ENCODE results near the gene CLEC16A. TPM values are rescaled to one million over a fixed set of nuclear protein-coding genes. Genes with fewer than 3 reads are reported as not detected.

CLEC16A gene
- polyA plus RNA-seq, 3 donors = 3.4 to 12.0 (median 5.8) TPM

DNA sequence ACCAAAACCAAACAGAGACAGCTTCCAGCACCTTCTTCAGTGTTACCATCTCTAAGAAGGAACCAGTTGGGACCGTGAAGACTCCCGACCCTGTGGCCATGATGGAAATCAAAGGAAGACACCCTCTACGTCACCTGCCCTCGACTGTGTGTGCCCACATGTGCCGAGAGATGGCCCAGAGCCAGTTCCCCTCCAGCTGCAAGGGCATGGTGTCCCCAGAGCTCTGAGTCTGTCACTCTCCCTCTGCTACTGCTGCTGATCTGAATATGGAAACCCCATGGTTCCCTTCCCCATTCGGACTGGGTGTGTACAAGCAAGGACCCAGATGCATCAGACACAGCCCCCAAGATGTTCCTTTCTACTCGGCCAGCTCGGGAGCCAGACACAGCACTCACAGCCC, 235.2 kb downstream of the CLEC16A start:
- H3K9me3 ChIP-seq (replicated peaks in 1 of 2; ENCODE audit: control insufficient read depth in 1 of 2, insufficient read depth in 1 of 2, low read length in 2 of 2) = no peaks in the 10 kb centered on the region
- no peak overlapping the region for H3K9ac ChIP-seq (ENCODE audit: insufficient read depth, low read length, poor library complexity, severe bottlenecking)
- 87% methylated on average over 8 of the region's 8 CpGs for WGBS (ENCODE audit: insufficient coverage)
- H3K27me3 Mint-ChIP-seq (ENCODE audit: low read depth in 3 of 3) = peaks cover 0 to 3% (median 1%) of the 10 kb centered on the region in 3 donors
- H3K79me2 ChIP-seq (ENCODE audit: insufficient read depth, low read length) = no peaks in the 10 kb centered on the region
- H3K27ac ChIP-seq (ENCODE audit: low read depth in 1 of 2, low read length in 2 of 2) = peak overlapping the region; percentile 76 to 81
- peaks cover 42 to 45% of the 10 kb centered on the region in 2 donors for H3K4me1 ChIP-seq (ENCODE audit: control insufficient read depth in 1 of 2, insufficient read depth in 2 of 2, low read length in 2 of 2)
- H4K20me1 ChIP-seq (ENCODE audit: insufficient read depth, low read length) = no peaks in the 10 kb centered on the region
- H3K4me2 ChIP-seq (replicated peaks; ENCODE audit: extremely low read depth, low read length, poor library complexity, severe bottlenecking) = no peak overlapping the region
- H3K27me3 ChIP-seq (ENCODE audit: control insufficient read depth in 2 of 2, insufficient read depth in 2 of 2, low read length in 2 of 2) = no peaks in the 10 kb centered on the region
- DNase-seq = peak in 2 of 3 donors; percentile 18 to 57
- H3K4me3 ChIP-seq (replicated peaks in 1 of 3; ENCODE audit: low read depth in 2 of 3, low read length in 3 of 3) = peak overlapping the region in 1 of 3 experiments; percentile 15
- TF ChIP-seq, protein P1, sequence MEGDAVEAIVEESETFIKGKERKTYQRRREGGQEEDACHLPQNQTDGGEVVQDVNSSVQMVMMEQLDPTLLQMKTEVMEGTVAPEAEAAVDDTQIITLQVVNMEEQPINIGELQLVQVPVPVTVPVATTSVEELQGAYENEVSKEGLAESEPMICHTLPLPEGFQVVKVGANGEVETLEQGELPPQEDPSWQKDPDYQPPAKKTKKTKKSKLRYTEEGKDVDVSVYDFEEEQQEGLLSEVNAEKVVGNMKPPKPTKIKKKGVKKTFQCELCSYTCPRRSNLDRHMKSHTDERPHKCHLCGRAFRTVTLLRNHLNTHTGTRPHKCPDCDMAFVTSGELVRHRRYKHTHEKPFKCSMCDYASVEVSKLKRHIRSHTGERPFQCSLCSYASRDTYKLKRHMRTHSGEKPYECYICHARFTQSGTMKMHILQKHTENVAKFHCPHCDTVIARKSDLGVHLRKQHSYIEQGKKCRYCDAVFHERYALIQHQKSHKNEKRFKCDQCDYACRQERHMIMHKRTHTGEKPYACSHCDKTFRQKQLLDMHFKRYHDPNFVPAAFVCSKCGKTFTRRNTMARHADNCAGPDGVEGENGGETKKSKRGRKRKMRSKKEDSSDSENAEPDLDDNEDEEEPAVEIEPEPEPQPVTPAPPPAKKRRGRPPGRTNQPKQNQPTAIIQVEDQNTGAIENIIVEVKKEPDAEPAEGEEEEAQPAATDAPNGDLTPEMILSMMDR (IDR thresholded peaks at IDR 0.05) = no peak
- peaks cover 4 to 18% of the 10 kb centered on the region in 2 donors for H3K36me3 ChIP-seq (replicated peaks in 1 of 2; ENCODE audit: control insufficient read depth in 1 of 2, insufficient read depth in 2 of 2, low read length in 2 of 2)
- peaks cover 33 to 40% of the 10 kb centered on the region in 2 donors for H3K36me3 Mint-ChIP-seq
- peaks cover 51% of the 10 kb centered on the region for H3K4me1 Mint-ChIP-seq
- H3K9me3 Mint-ChIP-seq = no peaks in the 10 kb centered on the region
- intact Hi-C loops (cut with micrococcal nuclease) = no loop called here
- peak overlapping the region in 1 of 2 donors; percentile 27 for H3K4me3 Mint-ChIP-seq
- no peak overlapping the region for H2AFZ ChIP-seq (ENCODE audit: insufficient read depth, low read depth, low read length, poor library complexity, severe bottlenecking)
- H3K27ac Mint-ChIP-seq = peak overlapping the region in 6 of 7 donors; percentile 3 to 78 (median 52)

DNA sequence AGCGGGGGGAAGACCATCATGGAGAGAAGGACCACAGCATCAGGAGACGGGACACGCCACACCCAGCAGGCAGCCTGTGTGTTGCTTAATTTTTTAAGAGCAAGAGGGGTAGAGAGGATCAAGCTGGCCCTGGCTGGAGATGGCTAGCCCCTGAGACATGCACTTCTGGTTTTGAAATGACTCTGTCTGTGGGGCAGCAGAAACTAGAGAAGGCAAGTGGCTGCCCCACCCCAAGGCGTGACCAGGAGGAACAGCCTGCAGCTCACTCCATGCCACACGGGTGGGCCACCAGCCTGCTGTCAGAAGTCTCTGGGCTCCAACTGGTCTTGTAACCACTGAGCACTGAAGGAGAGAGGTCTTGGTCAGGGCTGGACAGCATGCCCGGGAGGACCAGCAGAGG, 236.1 kb downstream of the CLEC16A start:
- H3K4me3 Mint-ChIP-seq = peak overlapping the region in 1 of 2 donors; percentile 72
- H3K4me1 Mint-ChIP-seq = peaks cover 51% of the 10 kb centered on the region
- Histone ChIP-seq H3K4me2 (replicated peaks; ENCODE audit: extremely low read depth, low read length, poor library complexity, severe bottlenecking) (peak overlapping the region; percentile 23), H4K20me1 (ENCODE audit: insufficient read depth, low read length) (no peaks in the 10 kb centered on the region), H3K9ac (ENCODE audit: insufficient read depth, low read length, poor library complexity, severe bottlenecking) (peak overlapping the region; percentile 23), H3K9me3 (replicated peaks in 1 of 2; ENCODE audit: control insufficient read depth in 1 of 2, insufficient read depth in 1 of 2, low read length in 2 of 2) (no peaks in the 10 kb centered on the region), H3K36me3 (replicated peaks in 1 of 2; ENCODE audit: control insufficient read depth in 1 of 2, insufficient read depth in 2 of 2, low read length in 2 of 2) (peaks cover 4 to 12% of the 10 kb centered on the region in 2 donors), H3K4me1 (ENCODE audit: control insufficient read depth in 1 of 2, insufficient read depth in 2 of 2, low read length in 2 of 2) (peaks cover 42 to 45% of the 10 kb centered on the region in 2 donors), H3K27me3 (ENCODE audit: control insufficient read depth in 2 of 2, insufficient read depth in 2 of 2, low read length in 2 of 2) (no peaks in the 10 kb centered on the region), H3K79me2 (ENCODE audit: insufficient read depth, low read length) (no peaks in the 10 kb centered on the region), H3K27ac (ENCODE audit: low read depth in 1 of 2, low read length in 2 of 2) (peak overlapping the region; percentile 76 to 81), H3K4me3 (replicated peaks in 1 of 3; ENCODE audit: low read depth in 2 of 3, low read length in 3 of 3) (peak overlapping the region in 1 of 3 experiments; percentile 15), H2AFZ (ENCODE audit: insufficient read depth, low read depth, low read length, poor library complexity, severe bottlenecking) (no peak overlapping the region)
- H3K27ac Mint-ChIP-seq = peak overlapping the region; percentile 80 to 91 (median 86)
- 26% methylated on average over 6 of the region's 6 CpGs for WGBS (ENCODE audit: insufficient coverage)
- peaks cover 0 to 3% (median 1%) of the 10 kb centered on the region in 3 donors for H3K27me3 Mint-ChIP-seq (ENCODE audit: low read depth in 3 of 3)
- peaks cover 28 to 32% of the 10 kb centered on the region in 2 donors for H3K36me3 Mint-ChIP-seq
- no peaks in the 10 kb centered on the region for H3K9me3 Mint-ChIP-seq
- TF ChIP-seq, protein P1 (IDR thresholded peaks at IDR 0.05) = no peak
- intact Hi-C loops (cut with micrococcal nuclease) = loop anchor here in 1 of 2 donors (1.0 kb wide), 1 partner anchor 75 kb away; no protein-coding TSS in a partner anchor
- peak; percentile 57 to 79 (median 59) for DNase-seq

Measured in CD14-positive monocyte (primary cell).